ENCODE measurements around the gene LRCH4.
"Not testable (repeated sequence)": the region's sequence is repeated elsewhere in the genome, so short reads cannot be mapped to it uniquely, and the experiment has no call there.

Gene LRCH4

DNA sequence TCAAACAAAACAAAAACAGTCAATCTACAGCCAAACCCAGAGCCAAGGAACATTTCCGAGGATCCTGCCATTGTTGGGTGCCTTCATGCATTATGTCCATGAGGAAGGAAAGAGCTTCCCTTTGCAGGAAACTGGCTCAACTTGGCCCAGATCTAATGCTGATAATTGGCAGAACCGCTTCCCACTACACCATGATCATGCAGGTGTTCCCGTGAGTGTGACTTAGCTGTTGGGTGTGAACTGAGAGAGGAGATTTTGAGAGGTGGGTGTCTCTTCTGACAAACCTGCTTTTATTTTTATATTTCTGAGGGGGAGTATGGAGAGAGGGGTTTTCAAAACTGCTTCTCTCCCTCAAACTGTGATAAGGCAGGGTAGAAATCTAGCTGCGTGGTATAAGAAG lies 26.8 kb downstream of the LRCH4 start:
- no peaks in the 10 kb centered on the region for H3K27me3 ChIP-seq (ENCODE audit: control insufficient read depth, insufficient read depth, low read length)
- H3K36me3 ChIP-seq (ENCODE audit: control insufficient read depth, insufficient read depth, low read length), result peaks cover 15% of the 10 kb centered on the region
- H3K4me3 ChIP-seq (ENCODE audit: low read depth, low read length), result no peak overlapping the region
- no peak overlapping the region for H3K9ac ChIP-seq (ENCODE audit: low read depth, low read length)
- H3K4me1 ChIP-seq (ENCODE audit: control insufficient read depth, insufficient read depth, low read length), result peaks cover 2% of the 10 kb centered on the region
- no peaks in the 10 kb centered on the region for H3K9me3 ChIP-seq (ENCODE audit: control insufficient read depth, insufficient read depth, low read length)

- Histone ChIP-seq H3K9ac (ENCODE audit: low read depth, low read length) (no peak overlapping the region), H3K27me3 (ENCODE audit: control insufficient read depth, insufficient read depth, low read length) (no peaks in the 10 kb centered on the region), H3K4me1 (ENCODE audit: control insufficient read depth, insufficient read depth, low read length) (no peaks in the 10 kb centered on the region), H3K4me3 (ENCODE audit: low read depth, low read length) (no peak overlapping the region), H3K36me3 (ENCODE audit: control insufficient read depth, insufficient read depth, low read length) (peaks cover 11% of the 10 kb centered on the region), H3K9me3 (ENCODE audit: control insufficient read depth, insufficient read depth, low read length) (no peaks in the 10 kb centered on the region)
Observed at GRCh38 chr7:100556541-100556940, 29.4 kb downstream of the LRCH4 start.

DNA sequence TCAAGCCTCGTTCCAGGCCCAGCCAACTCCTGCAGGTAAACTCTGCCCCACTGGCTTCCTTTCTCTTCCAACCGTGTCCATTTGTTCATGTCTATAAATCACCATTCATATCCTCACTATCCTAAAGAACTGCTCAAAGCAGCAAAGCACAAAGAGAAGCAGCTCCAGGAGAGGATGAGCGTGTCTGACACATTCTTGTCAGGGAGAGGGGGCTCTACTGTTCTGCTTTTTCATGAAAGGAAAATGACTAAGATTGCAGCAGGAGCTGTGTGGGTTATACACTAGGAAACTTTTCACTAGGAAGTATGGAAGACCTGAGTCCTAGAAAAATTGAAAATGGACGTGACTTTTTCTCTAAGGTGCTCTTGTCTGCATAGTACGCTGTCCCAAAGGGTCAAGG lies 30.2 kb downstream of the LRCH4 start:
- H3K36me3 ChIP-seq (ENCODE audit: control insufficient read depth, insufficient read depth, low read length), result peaks cover 11% of the 10 kb centered on the region
- H3K9me3 ChIP-seq (ENCODE audit: control insufficient read depth, insufficient read depth, low read length), result no peaks in the 10 kb centered on the region
- no peaks in the 10 kb centered on the region for H3K27me3 ChIP-seq (ENCODE audit: control insufficient read depth, insufficient read depth, low read length)
- no peak overlapping the region for H3K9ac ChIP-seq (ENCODE audit: low read depth, low read length)
- no peaks in the 10 kb centered on the region for H3K4me1 ChIP-seq (ENCODE audit: control insufficient read depth, insufficient read depth, low read length)
- H3K4me3 ChIP-seq (ENCODE audit: low read depth, low read length), result no peak overlapping the region

DNA sequence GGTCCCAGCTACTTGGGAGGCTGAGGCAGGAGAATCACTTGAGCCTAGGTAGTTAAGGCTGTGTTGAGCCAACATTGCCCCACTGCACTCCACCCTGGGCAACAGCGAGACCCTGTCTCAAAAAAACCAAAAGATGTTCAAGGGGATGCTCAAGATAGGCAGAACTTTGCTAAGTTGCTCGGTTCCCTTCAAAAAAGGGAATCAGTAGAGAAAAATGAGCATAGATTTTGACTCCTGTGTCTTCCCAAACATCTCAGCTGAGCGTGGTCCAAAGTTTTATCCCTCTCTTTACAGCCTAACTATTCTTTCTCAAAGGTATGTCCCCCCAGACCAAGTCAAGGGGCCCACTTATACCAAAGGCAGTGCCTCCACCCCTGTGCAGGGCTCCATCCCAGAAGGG lies 32.9 kb downstream of the LRCH4 start:
- no peak overlapping the region for H3K9ac ChIP-seq (ENCODE audit: low read depth, low read length)
- no peak overlapping the region for H3K4me3 ChIP-seq (ENCODE audit: low read depth, low read length)
- no peaks in the 10 kb centered on the region for H3K4me1 ChIP-seq (ENCODE audit: control insufficient read depth, insufficient read depth, low read length)
- H3K9me3 ChIP-seq (ENCODE audit: control insufficient read depth, insufficient read depth, low read length), result no peaks in the 10 kb centered on the region
- H3K27me3 ChIP-seq (ENCODE audit: control insufficient read depth, insufficient read depth, low read length), result no peaks in the 10 kb centered on the region
- peaks cover 11% of the 10 kb centered on the region for H3K36me3 ChIP-seq (ENCODE audit: control insufficient read depth, insufficient read depth, low read length)

- Histone ChIP-seq H3K27me3 (ENCODE audit: control insufficient read depth, insufficient read depth, low read length) (no peaks in the 10 kb centered on the region), H3K36me3 (ENCODE audit: control insufficient read depth, insufficient read depth, low read length) (peaks cover 11% of the 10 kb centered on the region), H3K4me3 (ENCODE audit: low read depth, low read length) (no peak overlapping the region), H3K9me3 (ENCODE audit: control insufficient read depth, insufficient read depth, low read length) (no peaks in the 10 kb centered on the region), H3K9ac (ENCODE audit: low read depth, low read length) (no peak overlapping the region), H3K4me1 (ENCODE audit: control insufficient read depth, insufficient read depth, low read length) (no peaks in the 10 kb centered on the region)
Observed at GRCh38 chr7:100552532-100552931, 33.4 kb downstream of the LRCH4 start.

DNA sequence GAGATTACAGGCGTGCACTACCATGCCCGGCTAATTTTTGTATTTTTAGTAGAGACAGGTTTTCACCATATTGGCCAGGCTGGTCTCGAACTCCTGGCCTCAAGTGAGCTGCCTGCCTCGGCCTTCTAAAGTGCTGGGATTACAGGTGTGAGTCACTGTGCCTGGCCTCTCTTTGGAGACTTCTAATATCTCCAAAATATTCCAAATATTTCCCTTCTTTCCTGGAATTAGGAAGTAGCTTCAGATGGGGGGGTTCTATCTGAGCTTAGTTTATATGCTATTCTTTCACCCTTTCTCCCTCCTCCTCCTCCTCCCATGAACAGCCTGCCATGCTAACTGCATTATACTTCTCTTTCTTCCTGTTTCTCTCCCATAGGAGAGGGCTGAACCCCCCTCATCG lies 37.5 kb downstream of the LRCH4 start:
- H3K4me3 ChIP-seq (ENCODE audit: low read depth, low read length); H3K9ac ChIP-seq (ENCODE audit: low read depth, low read length); H3K36me3 ChIP-seq (ENCODE audit: control insufficient read depth, insufficient read depth, low read length); H3K9me3 ChIP-seq (ENCODE audit: control insufficient read depth, insufficient read depth, low read length); H3K27me3 ChIP-seq (ENCODE audit: control insufficient read depth, insufficient read depth, low read length): not testable (repeated sequence)
- peaks cover 21% of the 10 kb centered on the region for H3K4me1 ChIP-seq (ENCODE audit: control insufficient read depth, insufficient read depth, low read length)

GRCh38 chr7:100547872-100548271 lies 38.1 kb downstream of the LRCH4 start:
- Histone ChIP-seq H3K9me3 (ENCODE audit: control insufficient read depth, insufficient read depth, low read length) (no peaks in the 10 kb centered on the region), H3K9ac (ENCODE audit: low read depth, low read length) (no peak overlapping the region), H3K36me3 (ENCODE audit: control insufficient read depth, insufficient read depth, low read length) (peaks cover under 1% of the 10 kb centered on the region), H3K4me3 (ENCODE audit: low read depth, low read length) (no peak overlapping the region), H3K27me3 (ENCODE audit: control insufficient read depth, insufficient read depth, low read length) (no peaks in the 10 kb centered on the region), H3K4me1 (ENCODE audit: control insufficient read depth, insufficient read depth, low read length) (peaks cover 24% of the 10 kb centered on the region)

DNA sequence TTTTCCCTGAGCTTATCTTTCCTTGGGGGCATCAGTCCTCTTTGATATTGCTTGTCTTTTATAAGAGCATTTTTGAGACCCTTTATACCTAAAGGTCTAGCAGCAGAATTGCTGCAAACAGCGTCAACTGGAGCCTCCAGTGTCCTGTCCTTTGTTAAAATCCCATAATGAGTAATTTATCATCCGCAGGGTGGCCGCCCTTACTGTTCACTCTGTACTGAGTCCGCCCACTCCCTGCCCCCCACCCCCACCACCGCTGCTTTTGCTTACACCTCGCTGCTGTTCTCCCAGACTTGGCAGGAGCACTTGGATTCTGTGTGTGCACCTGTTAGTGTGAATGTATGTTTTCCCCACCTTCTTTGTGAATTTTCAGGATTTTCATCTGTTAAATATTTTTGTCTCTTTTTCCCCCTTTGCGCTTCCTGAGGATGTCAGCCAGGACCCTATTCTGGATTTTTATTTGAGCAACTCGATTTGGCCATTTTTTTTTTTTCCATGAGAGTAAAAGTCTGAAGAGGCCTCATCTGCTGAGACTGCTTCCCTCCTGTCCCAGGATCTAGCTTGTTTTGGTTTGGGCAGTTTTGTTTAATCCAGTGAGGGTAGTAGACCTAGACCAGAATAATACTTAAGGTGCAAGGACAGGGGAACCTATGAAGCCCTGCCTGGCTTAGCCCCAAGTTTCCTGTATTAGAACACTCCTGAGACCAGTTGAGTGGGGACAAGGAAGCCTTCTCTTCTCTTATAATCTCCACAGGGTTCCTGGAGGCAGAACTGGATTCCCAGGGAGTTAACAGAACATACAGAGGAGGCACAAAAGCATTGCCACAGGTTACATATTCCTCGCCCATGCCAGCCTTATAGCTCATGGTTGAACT lies 38.8 kb downstream of the LRCH4 start:
- Histone ChIP-seq H3K9me3 (ENCODE audit: control insufficient read depth, insufficient read depth, low read length) (no peaks in the 10 kb centered on the region), H3K36me3 (ENCODE audit: control insufficient read depth, insufficient read depth, low read length) (no peaks in the 10 kb centered on the region), H3K4me1 (ENCODE audit: control insufficient read depth, insufficient read depth, low read length) (peaks cover 29% of the 10 kb centered on the region), H3K27me3 (ENCODE audit: control insufficient read depth, insufficient read depth, low read length) (no peaks in the 10 kb centered on the region), H3K9ac (ENCODE audit: low read depth, low read length) (no peak overlapping the region), H3K4me3 (ENCODE audit: low read depth, low read length) (no peak overlapping the region)

DNA sequence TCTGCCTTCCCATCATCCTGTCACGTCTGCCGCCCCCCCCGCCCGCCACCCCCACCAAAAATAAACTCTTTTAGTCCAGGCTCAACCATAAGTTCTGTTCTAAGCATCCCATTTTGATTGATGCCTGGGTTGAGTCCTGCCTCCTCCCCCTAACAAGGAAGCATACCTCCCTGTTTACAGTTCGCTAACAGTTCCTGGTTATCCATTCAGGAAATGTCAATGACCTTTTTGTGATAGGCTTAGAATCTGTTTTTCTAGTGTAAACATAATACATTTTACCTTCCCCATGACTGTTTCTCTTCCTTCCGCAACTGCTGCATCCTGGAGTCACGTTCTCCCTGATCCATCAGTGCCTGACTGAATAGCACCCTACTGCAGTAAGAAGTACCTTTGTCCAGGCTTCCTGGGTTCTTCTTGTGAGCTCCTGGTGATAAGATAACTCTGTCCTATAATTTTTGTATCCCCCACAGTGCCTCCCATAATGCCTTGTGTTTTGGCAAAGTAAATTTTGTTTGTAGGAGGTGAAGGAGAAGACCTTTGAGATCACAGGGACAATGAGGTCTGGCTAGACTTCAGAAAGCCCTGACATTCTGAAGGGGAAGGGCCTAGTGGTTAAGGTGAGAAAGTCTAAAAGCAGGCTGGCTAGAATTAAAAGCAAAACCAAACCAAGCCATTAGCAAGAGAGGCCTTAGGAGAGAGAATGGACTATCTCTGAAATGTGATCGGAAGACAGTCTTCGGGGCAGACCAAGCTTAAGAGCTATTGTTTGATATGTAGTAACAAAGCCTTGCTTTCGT lies 39.6 kb downstream of the LRCH4 start:
- Histone ChIP-seq H3K36me3 (ENCODE audit: control insufficient read depth, insufficient read depth, low read length) (no peaks in the 10 kb centered on the region), H3K4me1 (ENCODE audit: control insufficient read depth, insufficient read depth, low read length) (peaks cover 29% of the 10 kb centered on the region), H3K27me3 (ENCODE audit: control insufficient read depth, insufficient read depth, low read length) (no peaks in the 10 kb centered on the region), H3K4me3 (ENCODE audit: low read depth, low read length) (no peak overlapping the region), H3K9ac (ENCODE audit: low read depth, low read length) (no peak overlapping the region), H3K9me3 (ENCODE audit: control insufficient read depth, insufficient read depth, low read length) (no peaks in the 10 kb centered on the region)

GRCh38 chr7:100545360-100546128 lies 40.4 kb downstream of the LRCH4 start:
- Histone ChIP-seq H3K36me3 (ENCODE audit: control insufficient read depth, insufficient read depth, low read length) (no peaks in the 10 kb centered on the region), H3K4me3 (ENCODE audit: low read depth, low read length) (no peak overlapping the region), H3K9ac (ENCODE audit: low read depth, low read length) (no peak overlapping the region), H3K27me3 (ENCODE audit: control insufficient read depth, insufficient read depth, low read length) (no peaks in the 10 kb centered on the region), H3K4me1 (ENCODE audit: control insufficient read depth, insufficient read depth, low read length) (peaks cover 33% of the 10 kb centered on the region), H3K9me3 (ENCODE audit: control insufficient read depth, insufficient read depth, low read length) (no peaks in the 10 kb centered on the region)

GRCh38 chr7:100544967-100545359 lies 41.0 kb downstream of the LRCH4 start:
- Histone ChIP-seq H3K4me3 (ENCODE audit: low read depth, low read length) (no peak overlapping the region), H3K4me1 (ENCODE audit: control insufficient read depth, insufficient read depth, low read length) (peaks cover 36% of the 10 kb centered on the region)

More at GRCh38 chr7:100544967-100545359, 41.0 kb downstream of the LRCH4 start:
- Histone ChIP-seq H3K9ac (ENCODE audit: low read depth, low read length) (no peak overlapping the region), H3K9me3 (ENCODE audit: control insufficient read depth, insufficient read depth, low read length) (no peaks in the 10 kb centered on the region), H3K36me3 (ENCODE audit: control insufficient read depth, insufficient read depth, low read length) (no peaks in the 10 kb centered on the region), H3K27me3 (ENCODE audit: control insufficient read depth, insufficient read depth, low read length) (peaks cover 4% of the 10 kb centered on the region)
